ENCODE data around the gene ARL2BP. TPM values are rescaled to one million over a fixed set of nuclear protein-coding genes. Genes with fewer than 3 reads are reported as not detected.

The ARL2BP gene
- total and polyA plus RNA-seq, 9 of the 15 experiments (the other 6 are each of a cell fraction or from before 2014, with no cell fraction given), result 16.7 to 41.8 (median 27.2) TPM

GRCh38 chr16:57244767-57245471, at the start of gene ARL2BP (continued):
- no peak for TF ChIP-seq CHD7 (IDR thresholded peaks at IDR 0.05; ENCODE audit: low read depth, low read length)
- no peak for TF ChIP-seq TCF15 (CRISPR knock-in tag; IDR thresholded peaks at IDR 0.05)
- TF ChIP-seq, protein P1, sequence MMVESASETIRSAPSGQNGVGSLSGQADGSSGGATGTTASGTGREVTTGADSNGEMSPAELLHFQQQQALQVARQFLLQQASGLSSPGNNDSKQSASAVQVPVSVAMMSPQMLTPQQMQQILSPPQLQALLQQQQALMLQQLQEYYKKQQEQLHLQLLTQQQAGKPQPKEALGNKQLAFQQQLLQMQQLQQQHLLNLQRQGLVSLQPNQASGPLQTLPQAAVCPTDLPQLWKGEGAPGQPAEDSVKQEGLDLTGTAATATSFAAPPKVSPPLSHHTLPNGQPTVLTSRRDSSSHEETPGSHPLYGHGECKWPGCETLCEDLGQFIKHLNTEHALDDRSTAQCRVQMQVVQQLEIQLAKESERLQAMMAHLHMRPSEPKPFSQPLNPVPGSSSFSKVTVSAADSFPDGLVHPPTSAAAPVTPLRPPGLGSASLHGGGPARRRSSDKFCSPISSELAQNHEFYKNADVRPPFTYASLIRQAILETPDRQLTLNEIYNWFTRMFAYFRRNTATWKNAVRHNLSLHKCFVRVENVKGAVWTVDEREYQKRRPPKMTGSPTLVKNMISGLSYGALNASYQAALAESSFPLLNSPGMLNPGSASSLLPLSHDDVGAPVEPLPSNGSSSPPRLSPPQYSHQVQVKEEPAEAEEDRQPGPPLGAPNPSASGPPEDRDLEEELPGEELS (CRISPR knock-in tag; IDR thresholded peaks at IDR 0.05; ENCODE audit: borderline replicate concordance), result peak; percentile 46; the same call in 1 of the 2 replicates
- no peak for TF ChIP-seq ZNF384 (IDR thresholded peaks at IDR 0.05; ENCODE audit: low read depth, low read length)
- TF ChIP-seq CREB3L1 (IDR thresholded peaks at IDR 0.05; ENCODE audit: borderline replicate concordance, low read depth), result peak; percentile 95
- TF ChIP-seq SRSF3 (IDR thresholded peaks at IDR 0.05; ENCODE audit: insufficient read depth, low read length), result no peak
- peak; percentile 41 to 76; a peak in 3 of 4 replicates for TF ChIP-seq NONO (IDR thresholded peaks at IDR 0.05; ENCODE audit: low read depth in 2 of 2, low read length in 1 of 2)
- no peak for TF ChIP-seq HMG20A (CRISPR knock-in tag; conservative IDR thresholded peaks at IDR 0.05)
- peak; percentile 83 for TF ChIP-seq ZSCAN32 (CRISPR knock-in tag; IDR thresholded peaks at IDR 0.05)
- no peak for TF ChIP-seq MTA2 (IDR thresholded peaks at IDR 0.05; ENCODE audit: low read depth)
- peak in 1 of 2 experiments; percentile 77; a peak in 1 of 4 replicates for TF ChIP-seq KDM4B (IDR thresholded peaks at IDR 0.05; ENCODE audit: borderline replicate concordance in 2 of 2, low read depth in 1 of 2)

Data from K562 (cell line).